Endothelial cell of hepatic sinusoid (primary cell): ENCODE measurements around the gene CEP104.

ENCODE experiments used
- in situ Hi-C: cut with HindIII; loops from 2 replicates; pipeline ENCODE4 v1.10.0; 2017; ENCODE audit warnings: low sequenced_read_pairs

Gene CEP104

GRCh38 chr1:3768811-3769390, 88.1 kb downstream of the CEP104 start:
- in situ Hi-C loops = no loop called here

GRCh38 chr1:3767328-3767925, 89.6 kb downstream of the CEP104 start:
- in situ Hi-C loops = no loop called here

DNA sequence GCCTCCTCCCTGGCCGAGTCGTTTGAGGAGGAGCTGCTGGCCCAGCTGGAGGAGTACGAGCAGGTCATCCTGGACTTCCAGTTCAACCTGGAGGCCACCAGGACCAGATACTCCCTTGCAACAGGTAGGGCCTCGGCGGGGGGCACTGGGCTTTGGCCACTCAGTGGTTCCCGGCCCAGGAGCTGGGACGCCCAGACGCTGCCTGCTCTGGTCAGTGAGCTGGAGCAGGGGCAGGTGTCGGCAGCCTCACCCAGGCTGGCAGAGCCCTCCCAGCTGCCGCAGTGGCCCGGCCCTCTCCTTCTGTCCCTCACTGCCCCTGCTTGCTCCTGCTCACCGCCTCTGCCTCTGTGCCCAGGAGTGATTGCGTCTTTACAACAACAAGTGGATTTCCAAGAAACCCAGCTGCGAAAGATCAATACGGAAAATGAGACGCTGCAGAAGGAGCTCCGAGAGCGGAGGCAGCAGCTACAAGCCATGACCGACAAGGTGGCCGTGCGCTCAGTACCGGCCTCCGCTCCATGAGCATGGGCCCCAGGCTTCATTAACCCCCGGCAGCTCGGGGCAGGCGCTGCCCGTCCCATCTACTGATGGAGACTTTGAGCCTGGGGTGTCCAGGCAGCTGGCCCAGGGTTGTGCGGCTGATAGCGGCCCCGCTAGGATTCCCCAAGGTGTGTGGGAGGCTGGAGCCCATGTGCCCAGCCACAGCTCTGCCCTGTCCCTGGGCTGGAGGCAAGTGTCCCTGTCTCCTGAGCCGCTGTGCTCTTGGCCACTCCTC, 93.5 kb downstream of the CEP104 start:
- in situ Hi-C loops = no loop called here

GRCh38 chr1:3762873-3763228, 94.2 kb downstream of the CEP104 start:
- in situ Hi-C loops = no loop called here

DNA sequence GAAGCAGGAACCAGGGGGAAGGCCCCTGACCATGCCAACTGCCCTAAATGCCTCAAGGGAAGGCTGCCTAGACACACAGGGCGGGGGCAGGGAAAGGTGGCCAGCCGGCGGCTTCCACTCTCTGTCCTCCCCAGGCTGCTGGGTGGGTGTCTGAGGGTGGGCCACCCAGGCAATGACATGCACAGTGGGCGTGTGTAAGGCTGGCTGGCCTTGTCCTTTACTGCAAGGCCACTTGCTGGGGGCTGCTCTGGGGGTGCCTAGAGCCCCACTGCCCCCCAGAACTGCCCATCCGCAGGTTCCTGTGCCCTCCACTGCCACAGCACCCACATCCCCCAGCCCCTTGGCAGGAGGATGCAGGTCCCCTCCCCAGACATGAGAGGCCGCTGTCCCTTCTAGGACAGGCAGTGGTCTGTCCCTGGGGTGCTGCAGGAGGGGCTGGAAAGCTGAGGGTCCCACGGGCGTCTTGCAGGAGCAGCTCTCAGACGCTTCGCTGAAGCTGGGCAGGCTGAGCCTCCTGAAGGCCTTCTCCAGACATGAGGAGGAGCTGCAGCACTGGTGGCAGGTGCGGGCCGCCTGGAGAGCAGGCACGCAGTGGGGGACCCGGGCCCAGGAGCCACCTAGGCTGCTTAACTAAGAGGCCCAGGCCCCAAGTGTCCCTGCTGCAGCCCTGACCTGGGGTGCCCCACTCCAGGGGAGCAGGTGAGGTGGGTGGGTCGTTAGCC, 94.7 kb downstream of the CEP104 start:
- in situ Hi-C loops = no loop called here
